ENCODE measurements around the gene GPR17. TPM values are rescaled to one million over a fixed set of nuclear protein-coding genes. Genes with fewer than 3 reads are reported as not detected.

GPR17 gene
- total RNA-seq, 1 donor from 2014 or later, result not detected

DNA sequence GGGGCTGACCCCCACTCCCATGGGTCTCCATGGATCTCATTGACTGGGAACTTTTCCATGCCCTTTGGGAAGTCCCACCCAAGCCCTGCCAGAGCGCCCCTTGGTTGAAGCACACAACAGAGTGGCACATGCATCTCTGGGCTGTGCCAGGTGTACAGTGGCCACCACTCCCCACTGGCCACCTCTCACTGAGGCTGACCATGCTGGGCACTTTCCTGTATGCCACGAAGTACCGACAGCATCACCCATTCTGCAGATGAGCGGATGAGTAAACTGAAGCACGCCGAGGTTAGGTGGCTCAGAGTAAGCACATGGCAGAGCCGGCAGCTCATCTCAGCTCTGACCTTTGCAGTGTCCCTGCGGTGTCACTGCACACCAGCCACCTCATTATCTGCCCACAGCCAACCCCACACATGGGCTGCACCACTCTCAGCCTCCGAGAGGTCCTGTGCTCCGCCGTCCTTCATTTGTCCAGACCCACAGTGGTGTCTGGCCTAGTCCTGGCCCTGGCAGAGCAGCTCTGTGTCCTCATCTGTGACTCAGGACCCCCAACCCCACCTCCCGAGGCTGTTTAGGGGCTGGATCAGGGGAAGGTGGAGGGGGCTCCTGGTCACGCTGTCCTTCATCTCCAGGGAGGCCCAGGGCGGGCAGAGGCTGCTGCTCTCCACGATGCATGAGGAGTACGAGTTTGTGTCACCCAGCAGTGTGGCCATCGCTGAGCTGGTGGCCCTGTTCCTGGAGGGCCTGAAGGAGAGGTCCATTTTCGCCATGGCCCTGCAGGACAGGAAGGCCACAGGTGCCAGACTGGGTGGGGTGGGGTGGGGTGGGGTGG, 18.0 kb upstream of the GPR17 start:
- no peak for DNase-seq (ENCODE audit: extremely low spot score, unreplicated experiment)
- no peaks in the 10 kb centered on the region for H3K27me3 Mint-ChIP-seq (ENCODE audit: unreplicated experiment)
- peaks cover 2% of the 10 kb centered on the region for H3K4me1 Mint-ChIP-seq (ENCODE audit: unreplicated experiment)
- H3K36me3 Mint-ChIP-seq (ENCODE audit: unreplicated experiment), result no peaks in the 10 kb centered on the region
- no peak overlapping the region for H3K4me3 Mint-ChIP-seq (ENCODE audit: unreplicated experiment)
- TF ChIP-seq, protein P1, sequence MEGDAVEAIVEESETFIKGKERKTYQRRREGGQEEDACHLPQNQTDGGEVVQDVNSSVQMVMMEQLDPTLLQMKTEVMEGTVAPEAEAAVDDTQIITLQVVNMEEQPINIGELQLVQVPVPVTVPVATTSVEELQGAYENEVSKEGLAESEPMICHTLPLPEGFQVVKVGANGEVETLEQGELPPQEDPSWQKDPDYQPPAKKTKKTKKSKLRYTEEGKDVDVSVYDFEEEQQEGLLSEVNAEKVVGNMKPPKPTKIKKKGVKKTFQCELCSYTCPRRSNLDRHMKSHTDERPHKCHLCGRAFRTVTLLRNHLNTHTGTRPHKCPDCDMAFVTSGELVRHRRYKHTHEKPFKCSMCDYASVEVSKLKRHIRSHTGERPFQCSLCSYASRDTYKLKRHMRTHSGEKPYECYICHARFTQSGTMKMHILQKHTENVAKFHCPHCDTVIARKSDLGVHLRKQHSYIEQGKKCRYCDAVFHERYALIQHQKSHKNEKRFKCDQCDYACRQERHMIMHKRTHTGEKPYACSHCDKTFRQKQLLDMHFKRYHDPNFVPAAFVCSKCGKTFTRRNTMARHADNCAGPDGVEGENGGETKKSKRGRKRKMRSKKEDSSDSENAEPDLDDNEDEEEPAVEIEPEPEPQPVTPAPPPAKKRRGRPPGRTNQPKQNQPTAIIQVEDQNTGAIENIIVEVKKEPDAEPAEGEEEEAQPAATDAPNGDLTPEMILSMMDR (IDR thresholded peaks at IDR 0.05), result no peak
- H3K9me3 Mint-ChIP-seq (ENCODE audit: unreplicated experiment), result no peaks in the 10 kb centered on the region
- H3K27ac Mint-ChIP-seq (ENCODE audit: unreplicated experiment), result no peak overlapping the region

DNA sequence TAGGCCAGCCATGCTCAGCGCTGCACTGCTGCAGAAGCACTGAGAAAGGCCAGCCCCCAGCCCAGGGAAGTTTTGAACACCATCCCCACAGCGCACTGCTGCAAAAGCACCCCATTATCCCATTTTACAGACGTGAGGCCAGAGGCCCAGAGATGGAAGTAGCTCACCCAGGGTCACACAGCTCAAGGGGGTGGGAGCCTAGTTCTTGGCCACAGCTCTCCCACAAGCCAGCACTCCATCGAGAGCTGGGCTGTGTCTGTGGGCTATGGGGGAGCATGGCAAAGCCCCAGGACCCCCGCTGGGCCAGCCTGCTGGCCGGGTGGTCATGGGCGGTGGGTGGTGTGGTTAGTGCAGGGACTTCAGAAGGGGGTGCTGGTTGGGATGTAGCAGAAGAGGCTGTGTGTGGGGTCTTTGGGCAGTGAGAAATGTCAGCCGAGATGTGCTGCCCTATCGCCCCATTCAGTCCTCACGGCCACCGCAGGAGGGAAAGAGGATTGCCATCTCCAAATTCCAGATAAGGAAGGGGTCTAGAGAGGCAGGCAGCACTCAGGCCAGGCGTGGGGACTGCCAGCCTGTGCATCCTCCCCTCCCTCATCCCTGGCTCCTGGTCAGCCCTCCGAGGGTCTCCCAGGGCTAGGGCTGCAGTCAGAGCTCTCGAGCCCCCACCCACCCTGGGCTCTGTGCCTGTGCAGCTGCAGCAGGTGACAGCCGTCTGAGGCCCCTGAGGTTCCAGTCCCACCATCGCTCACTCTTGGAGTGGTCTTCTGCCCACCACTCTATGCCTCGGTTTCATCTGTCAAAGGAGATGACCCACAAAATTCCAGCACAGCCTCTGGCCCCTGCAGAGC, 17.0 kb upstream of the GPR17 start:
- no peak overlapping the region for H3K27ac Mint-ChIP-seq (ENCODE audit: unreplicated experiment)
- H3K9me3 Mint-ChIP-seq (ENCODE audit: unreplicated experiment), result no peaks in the 10 kb centered on the region
- TF ChIP-seq, protein P1 (IDR thresholded peaks at IDR 0.05), result no peak
- H3K4me3 Mint-ChIP-seq (ENCODE audit: unreplicated experiment), result no peak overlapping the region
- H3K27me3 Mint-ChIP-seq (ENCODE audit: unreplicated experiment), result no peaks in the 10 kb centered on the region
- peaks cover 5% of the 10 kb centered on the region for H3K4me1 Mint-ChIP-seq (ENCODE audit: unreplicated experiment)
- no peaks in the 10 kb centered on the region for H3K36me3 Mint-ChIP-seq (ENCODE audit: unreplicated experiment)
- no peak for DNase-seq (ENCODE audit: extremely low spot score, unreplicated experiment)

DNA sequence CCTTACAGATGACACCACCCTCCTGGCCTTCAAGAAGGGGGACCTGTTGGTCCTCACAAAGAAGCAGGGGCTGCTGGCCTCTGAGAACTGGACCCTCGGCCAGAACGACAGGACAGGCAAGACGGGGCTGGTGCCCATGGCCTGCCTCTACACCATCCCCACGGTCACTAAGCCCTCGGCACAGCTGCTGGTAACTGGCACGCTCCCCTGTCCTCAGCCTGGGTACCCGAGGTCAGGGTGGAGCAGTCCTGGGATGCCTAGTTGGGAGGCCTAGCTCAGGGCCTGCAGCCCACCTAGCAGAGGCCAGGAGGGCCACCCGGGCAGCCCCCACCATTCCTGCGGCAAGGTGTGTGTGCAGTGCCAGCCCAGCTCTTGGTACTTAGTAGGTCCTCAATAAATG, 16.3 kb upstream of the GPR17 start:
- H3K4me3 Mint-ChIP-seq (ENCODE audit: unreplicated experiment), result no peak overlapping the region
- H3K36me3 Mint-ChIP-seq (ENCODE audit: unreplicated experiment), result no peaks in the 10 kb centered on the region
- H3K4me1 Mint-ChIP-seq (ENCODE audit: unreplicated experiment), result peaks cover 6% of the 10 kb centered on the region
- no peak overlapping the region for H3K27ac Mint-ChIP-seq (ENCODE audit: unreplicated experiment)
- TF ChIP-seq, protein P1 (IDR thresholded peaks at IDR 0.05), result no peak
- no peaks in the 10 kb centered on the region for H3K27me3 Mint-ChIP-seq (ENCODE audit: unreplicated experiment)
- DNase-seq (ENCODE audit: extremely low spot score, unreplicated experiment), result no peak
- H3K9me3 Mint-ChIP-seq (ENCODE audit: unreplicated experiment), result no peaks in the 10 kb centered on the region

DNA sequence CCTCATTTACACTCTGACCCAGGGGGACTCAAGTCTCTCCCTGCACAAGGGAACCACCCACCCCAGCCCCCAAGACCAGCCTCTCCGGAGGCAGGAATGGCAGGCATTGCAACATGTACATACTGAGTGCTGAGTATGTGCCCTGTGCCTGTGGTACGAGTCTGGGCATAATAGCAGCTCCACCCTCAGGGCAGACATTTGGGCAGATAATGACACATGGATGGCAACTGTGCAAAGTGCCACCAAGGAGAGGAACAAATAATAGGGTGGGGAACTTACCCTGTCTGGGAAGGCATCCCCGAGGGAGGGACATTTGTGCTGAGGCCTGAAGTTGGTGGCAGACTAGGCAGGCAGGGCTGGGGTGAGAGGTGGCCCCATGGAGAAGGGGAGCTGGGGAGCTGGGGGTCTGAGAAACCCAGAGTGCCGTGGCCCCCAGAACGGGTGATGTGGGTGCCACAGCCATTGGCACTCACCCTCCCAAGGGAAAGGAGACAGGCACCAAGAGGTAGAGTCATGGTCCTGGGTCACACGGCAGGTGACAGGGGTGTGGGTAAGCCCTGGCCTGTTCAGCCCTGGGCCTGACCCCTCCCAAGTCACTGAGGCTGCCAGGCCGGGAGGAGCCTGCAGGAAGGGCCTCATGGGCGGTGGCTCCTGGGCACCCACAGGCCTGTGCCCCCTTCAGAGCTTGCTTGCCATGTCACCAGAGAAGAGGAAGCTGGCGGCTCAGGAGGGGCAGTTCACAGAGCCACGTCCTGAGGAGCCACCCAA, 15.7 kb upstream of the GPR17 start:
- H3K27me3 Mint-ChIP-seq (ENCODE audit: unreplicated experiment), result no peaks in the 10 kb centered on the region
- no peak for DNase-seq (ENCODE audit: extremely low spot score, unreplicated experiment)
- H3K4me3 Mint-ChIP-seq (ENCODE audit: unreplicated experiment), result no peak overlapping the region
- peaks cover 6% of the 10 kb centered on the region for H3K4me1 Mint-ChIP-seq (ENCODE audit: unreplicated experiment)
- H3K36me3 Mint-ChIP-seq (ENCODE audit: unreplicated experiment), result no peaks in the 10 kb centered on the region
- TF ChIP-seq, protein P1 (IDR thresholded peaks at IDR 0.05), result no peak
- no peaks in the 10 kb centered on the region for H3K9me3 Mint-ChIP-seq (ENCODE audit: unreplicated experiment)
- H3K27ac Mint-ChIP-seq (ENCODE audit: unreplicated experiment), result no peak overlapping the region

Measured in osteocyte (in vitro differentiated cells).